ENCODE data around the gene LY6G5C. TPM values are rescaled to one million over a fixed set of nuclear protein-coding genes. Genes with fewer than 3 reads are reported as not detected.
A peak's percentile ranks its signal among the peaks of the same experiment; 100 is the strongest.

Gene LY6G5C
- total and polyA plus RNA-seq, 12 donors, result 1.2 to 3.5 (median 2.0) TPM

DNA sequence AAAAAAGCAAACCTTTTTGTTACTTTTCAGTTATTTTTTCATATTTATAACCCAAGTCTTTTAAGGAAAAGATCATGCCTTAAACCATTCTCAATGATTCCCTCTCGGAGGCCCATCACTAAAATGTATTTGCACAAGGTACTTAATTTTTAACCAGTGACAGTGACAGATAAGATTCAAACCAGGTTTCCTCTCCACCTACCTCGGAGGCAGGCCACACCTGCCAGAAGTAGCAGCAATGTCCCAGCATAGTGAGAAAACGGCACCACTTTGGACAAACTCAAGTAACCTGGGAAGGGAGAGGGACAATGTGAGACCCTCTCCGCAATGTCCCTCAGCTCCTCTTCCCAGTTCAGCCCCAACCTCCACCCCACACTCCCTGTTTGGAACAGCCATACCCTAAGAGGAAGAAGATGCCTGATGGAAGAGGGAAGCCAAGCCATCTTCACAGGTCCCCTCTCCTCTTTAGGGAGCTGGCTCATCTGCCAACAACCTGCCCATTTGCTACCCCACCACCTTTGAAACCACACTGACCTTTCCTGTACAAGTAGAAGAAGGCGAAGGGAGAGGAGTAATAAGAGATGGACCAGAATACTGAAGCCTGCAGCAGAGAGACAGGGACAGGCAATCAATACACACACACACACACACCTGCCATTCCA, 20.0 kb upstream of the LY6G5C start:
- no peak for TF ChIP-seq CTCF (IDR thresholded peaks at IDR 0.05)
- intact Hi-C loops (cut with DNase I), result loop anchor here in 1 of 10 donors (1.0 kb wide), 1 partner anchor 28 kb away; the partner anchor contains the start of gene DDAH2
- Histone ChIP-seq H3K27me3 (no peaks in the 10 kb centered on the region), H3K36me3 (peaks cover 0 to 55% (median 19%) of the 10 kb centered on the region in 9 donors), H3K9me3 (no peaks in the 10 kb centered on the region), H3K27ac (peak overlapping the region in 1 of 10 donors; percentile 17), H3K4me1 (peaks cover 11 to 41% (median 22%) of the 10 kb centered on the region in 9 donors), H3K4me3 (no peak overlapping the region)
- no peak for ATAC-seq
- 92% methylated on average over 5 of the region's 5 CpGs for WGBS, 2 donors
- no peak for DNase-seq

GRCh38 chr6:31697555-31697954, 16.7 kb upstream of the LY6G5C start:
- Histone ChIP-seq H3K9me3 (no peaks in the 10 kb centered on the region), H3K27ac (peak overlapping the region in 1 of 10 donors; percentile 31), H3K4me3 (no peak overlapping the region), H3K4me1 (peaks cover 8 to 35% (median 18%) of the 10 kb centered on the region in 9 donors), H3K27me3 (no peaks in the 10 kb centered on the region), H3K36me3 (peaks cover 0 to 88% (median 46%) of the 10 kb centered on the region in 9 donors)
- DNase-seq, result no peak
- intact Hi-C loops (cut with DNase I), result no loop called here
- ATAC-seq, result no peak
- WGBS, 2 donors, result 38 to 47% methylated on average over 3 of the region's 3 CpGs
- no peak for TF ChIP-seq CTCF (IDR thresholded peaks at IDR 0.05)

DNA sequence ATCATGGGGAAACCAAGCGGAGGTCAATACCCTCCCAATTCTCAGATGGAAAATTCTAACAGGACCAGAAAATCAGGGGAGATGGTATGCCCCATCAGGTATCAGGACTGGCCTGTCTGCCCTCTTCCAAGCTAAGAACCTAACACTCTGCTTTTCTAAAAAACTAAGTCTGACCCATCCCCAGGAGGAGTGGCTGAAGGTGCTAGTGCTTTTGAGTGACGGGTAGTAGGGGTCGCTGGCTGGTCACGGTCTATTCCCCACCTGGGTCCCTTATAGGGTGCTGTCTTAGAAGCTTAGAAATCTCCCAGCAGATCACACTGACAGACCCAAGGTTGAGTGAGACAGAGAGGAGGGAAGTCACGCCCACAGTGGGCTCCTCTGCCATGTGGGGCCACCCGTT, 12.7 kb upstream of the LY6G5C start:
- no peak for TF ChIP-seq CTCF (IDR thresholded peaks at IDR 0.05)
- no peak overlapping the region for H3K27ac ChIP-seq
- intact Hi-C loops (cut with DNase I), result no loop called here
- DNase-seq (no peak), ATAC-seq (no peak)
- no peak overlapping the region for H3K4me3 ChIP-seq
- H3K9me3 ChIP-seq, result no peaks in the 10 kb centered on the region
- peaks cover 0 to 100% (median 70%) of the 10 kb centered on the region in 9 donors for H3K36me3 ChIP-seq
- peaks cover 0 to 16% (median 0%) of the 10 kb centered on the region in 9 donors for H3K4me1 ChIP-seq
- no peaks in the 10 kb centered on the region for H3K27me3 ChIP-seq
- 91 to 92% methylated on average over 6 of the region's 6 CpGs for WGBS, 2 donors

GRCh38 chr6:31692886-31693285, 12.0 kb upstream of the LY6G5C start:
- TF ChIP-seq CTCF (IDR thresholded peaks at IDR 0.05), result no peak
- DNase-seq, result no peak
- Histone ChIP-seq H3K27me3 (no peaks in the 10 kb centered on the region), H3K4me1 (peaks cover 0 to 10% (median 0%) of the 10 kb centered on the region in 9 donors), H3K9me3 (no peaks in the 10 kb centered on the region), H3K36me3 (peaks cover 0 to 100% (median 74%) of the 10 kb centered on the region in 9 donors), H3K27ac (no peak overlapping the region), H3K4me3 (no peak overlapping the region)
- 83 to 86% methylated on average over 9 of the region's 9 CpGs for WGBS, 2 donors
- ATAC-seq, result no peak
- intact Hi-C loops (cut with DNase I), result no loop called here
